ENCODE results near the gene CACNA1I.

DNA sequence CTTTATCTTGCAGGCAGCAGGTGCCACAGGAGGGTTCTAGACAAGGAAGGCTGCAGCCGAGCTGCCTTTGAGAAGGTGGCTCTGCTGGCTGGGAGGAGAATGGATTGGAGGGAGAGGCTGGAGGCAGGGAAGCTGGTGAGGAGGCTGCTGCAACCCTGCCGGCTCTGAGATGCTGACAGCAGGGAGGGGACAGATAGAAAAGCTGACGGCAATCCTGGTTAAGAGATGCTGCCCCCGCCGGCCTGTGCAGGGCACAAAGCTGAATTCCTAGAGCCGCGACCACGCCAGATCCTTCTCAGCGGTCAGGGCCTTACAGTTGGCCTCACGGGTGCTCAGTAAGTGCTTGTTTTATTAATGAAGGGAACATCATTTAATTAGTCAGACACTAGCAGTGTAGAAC lies 105.4 kb downstream of the CACNA1I start:
- TF ChIP-seq, protein P1, sequence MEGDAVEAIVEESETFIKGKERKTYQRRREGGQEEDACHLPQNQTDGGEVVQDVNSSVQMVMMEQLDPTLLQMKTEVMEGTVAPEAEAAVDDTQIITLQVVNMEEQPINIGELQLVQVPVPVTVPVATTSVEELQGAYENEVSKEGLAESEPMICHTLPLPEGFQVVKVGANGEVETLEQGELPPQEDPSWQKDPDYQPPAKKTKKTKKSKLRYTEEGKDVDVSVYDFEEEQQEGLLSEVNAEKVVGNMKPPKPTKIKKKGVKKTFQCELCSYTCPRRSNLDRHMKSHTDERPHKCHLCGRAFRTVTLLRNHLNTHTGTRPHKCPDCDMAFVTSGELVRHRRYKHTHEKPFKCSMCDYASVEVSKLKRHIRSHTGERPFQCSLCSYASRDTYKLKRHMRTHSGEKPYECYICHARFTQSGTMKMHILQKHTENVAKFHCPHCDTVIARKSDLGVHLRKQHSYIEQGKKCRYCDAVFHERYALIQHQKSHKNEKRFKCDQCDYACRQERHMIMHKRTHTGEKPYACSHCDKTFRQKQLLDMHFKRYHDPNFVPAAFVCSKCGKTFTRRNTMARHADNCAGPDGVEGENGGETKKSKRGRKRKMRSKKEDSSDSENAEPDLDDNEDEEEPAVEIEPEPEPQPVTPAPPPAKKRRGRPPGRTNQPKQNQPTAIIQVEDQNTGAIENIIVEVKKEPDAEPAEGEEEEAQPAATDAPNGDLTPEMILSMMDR (IDR thresholded peaks at IDR 0.05 in 4 of 5, conservative IDR thresholded peaks at IDR 0.05 in 1 of 5): no peak
- no peak for TF ChIP-seq POLR2A (IDR thresholded peaks at IDR 0.05)
